GM19035 (cell line): ENCODE measurements around the gene ZNF782.
"Not testable (repeated sequence)": the region's sequence is repeated elsewhere in the genome, so short reads cannot be mapped to it uniquely, and the experiment has no call there.

Experiments
- ATAC-seq: cut with Tn5 transposase; IDR thresholded peaks from one replicate; pipeline ENCODE4 v1.9.1; 2021; ENCODE audit not compliant: unreplicated experiment

Gene ZNF782

GRCh38 chr9:96853781-96854650 lies at the start of gene ZNF782:
ZNF782 (minus strand) TSS chr9:96854514; CDS start chr9:96851961, 2,553 bp downstream.
- peak; percentile 89 for ATAC-seq

DNA sequence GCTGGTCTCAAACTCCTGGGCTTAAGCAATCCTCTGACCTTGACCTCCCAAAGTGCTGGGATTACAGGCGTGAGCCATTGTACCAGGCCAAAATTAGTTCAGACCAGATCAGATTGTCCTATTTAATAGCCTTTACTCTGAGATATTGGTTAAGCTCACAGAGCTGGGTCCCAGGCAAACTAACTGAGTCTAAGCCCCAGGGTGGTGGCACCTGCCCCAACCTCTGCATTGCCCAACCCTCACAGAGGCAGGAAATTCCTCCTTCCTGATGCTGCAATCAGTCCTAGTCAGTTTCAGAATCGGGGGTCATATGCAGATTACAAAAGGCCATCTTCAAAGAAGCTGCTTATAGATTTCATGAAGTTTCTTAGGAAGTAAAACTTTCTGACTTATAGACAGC lies 45.7 kb upstream of the ZNF782 start:
- ATAC-seq = not testable (repeated sequence)

DNA sequence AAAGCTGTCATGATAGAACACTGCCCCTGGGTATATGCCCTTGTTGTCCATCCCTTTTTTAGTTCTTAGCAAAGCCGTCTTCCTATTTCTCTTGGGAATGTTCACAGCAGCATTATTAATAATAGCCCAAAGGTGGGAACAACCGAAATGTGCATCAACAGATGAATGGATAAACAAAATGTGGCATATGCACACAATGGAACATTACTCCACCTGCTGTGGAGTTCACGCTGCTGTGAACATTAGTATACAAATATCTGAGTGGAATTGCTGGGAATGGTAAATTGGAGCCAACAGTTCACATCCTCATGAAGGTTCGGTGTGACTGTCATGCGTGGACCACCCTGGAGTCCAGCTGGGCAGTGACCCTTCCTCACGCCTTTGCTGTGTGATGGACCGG lies 37.8 kb upstream of the ZNF782 start:
- ATAC-seq = no peak

GRCh38 chr9:96888591-96888990 lies 34.3 kb upstream of the ZNF782 start:
- no peak for ATAC-seq

DNA sequence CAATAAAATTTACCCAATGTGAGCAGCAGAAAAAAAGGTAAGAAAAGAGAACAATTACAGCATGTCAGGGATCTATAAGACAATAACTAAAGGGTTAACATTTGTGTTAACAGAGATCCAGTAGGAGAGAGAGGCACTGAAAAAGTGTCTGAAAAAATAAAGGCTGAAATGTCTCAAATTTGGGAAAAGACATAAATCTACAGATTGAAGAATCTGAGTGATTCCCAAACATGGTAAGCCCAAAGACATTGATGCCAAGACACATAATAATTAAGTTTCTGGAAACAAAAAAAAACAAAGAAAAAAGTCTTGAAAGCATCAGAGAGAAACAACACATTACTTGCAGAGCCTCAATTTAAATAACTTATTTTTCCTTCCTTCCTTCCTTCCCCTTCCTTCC lies 31.1 kb upstream of the ZNF782 start:
- ATAC-seq = no peak

DNA sequence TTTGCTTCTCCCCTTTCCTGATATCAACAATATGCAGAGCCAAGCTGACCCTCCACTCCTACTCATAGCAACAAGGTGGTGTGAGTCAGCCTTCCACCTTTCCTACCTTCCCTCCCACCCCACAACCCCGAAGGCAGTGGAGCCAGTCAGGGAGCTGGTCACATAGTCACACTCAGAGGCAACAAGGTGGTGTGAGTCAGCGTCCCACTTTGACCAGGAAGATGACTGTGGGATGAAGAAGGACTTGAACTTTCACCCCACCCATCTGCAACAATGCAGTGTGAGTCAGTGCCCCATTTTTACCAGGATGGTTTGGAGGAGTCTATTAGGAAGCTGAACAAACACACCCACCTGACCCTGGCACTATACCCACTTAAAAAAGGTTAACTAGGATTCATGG lies 30.1 kb upstream of the ZNF782 start:
- no peak for ATAC-seq

DNA sequence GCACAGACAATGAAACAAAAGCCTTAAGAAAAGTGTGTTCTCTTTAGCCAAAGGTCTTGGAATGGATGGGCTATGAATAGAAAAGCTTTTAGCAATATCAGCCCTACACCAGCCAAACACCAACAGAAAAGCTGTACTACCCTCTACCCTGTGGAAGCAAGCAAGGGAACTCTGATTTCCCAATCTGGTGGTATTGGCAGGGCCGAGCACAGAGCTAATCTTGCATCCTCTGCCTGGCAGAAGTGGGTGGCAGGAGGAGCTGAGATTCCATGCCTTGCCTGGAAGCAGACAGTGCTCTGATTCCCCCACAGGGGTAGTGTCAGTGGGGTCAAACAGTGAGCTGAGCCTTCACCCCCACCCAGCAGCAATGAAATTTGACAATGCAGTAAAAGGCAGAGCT lies 29.6 kb upstream of the ZNF782 start:
- no peak for ATAC-seq

GRCh38 chr9:96877269-96877668 lies 23.0 kb upstream of the ZNF782 start:
- no peak for ATAC-seq

- ATAC-seq = peak; percentile 42
Observed at GRCh38 chr9:96875461-96876142, 21.3 kb upstream of the ZNF782 start.

DNA sequence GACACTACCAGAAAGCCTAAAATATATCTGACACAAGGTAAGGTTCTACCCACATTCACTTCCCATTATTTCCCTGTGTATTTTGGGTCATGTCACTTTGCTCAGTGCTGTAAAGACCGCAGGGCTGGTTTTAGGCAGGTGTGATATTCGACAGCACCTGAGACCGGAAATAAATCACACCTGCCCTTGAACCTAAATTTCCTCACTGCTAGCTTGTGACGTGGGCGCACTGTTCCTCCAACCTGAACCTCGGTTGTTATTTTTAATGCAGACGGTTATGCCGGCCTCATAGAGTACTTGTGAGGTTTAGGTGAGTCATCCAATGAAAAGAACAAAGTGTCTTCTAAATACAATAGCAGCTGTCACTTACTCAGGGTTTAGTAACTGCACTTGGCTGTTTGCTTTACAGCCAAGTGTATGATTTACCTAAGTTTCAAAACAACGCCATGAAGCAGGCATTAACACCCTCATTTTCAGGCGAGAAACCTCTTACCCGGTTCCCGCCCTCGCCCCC lies 20.7 kb upstream of the ZNF782 start:
- ATAC-seq = peak; percentile 65

- no peak for ATAC-seq
Observed at GRCh38 chr9:96874201-96874785, 20.0 kb upstream of the ZNF782 start.

GRCh38 chr9:96871176-96871575 lies 16.9 kb upstream of the ZNF782 start:
- no peak for ATAC-seq

- ATAC-seq = no peak
Observed at GRCh38 chr9:96868709-96869108, 14.4 kb upstream of the ZNF782 start.

DNA sequence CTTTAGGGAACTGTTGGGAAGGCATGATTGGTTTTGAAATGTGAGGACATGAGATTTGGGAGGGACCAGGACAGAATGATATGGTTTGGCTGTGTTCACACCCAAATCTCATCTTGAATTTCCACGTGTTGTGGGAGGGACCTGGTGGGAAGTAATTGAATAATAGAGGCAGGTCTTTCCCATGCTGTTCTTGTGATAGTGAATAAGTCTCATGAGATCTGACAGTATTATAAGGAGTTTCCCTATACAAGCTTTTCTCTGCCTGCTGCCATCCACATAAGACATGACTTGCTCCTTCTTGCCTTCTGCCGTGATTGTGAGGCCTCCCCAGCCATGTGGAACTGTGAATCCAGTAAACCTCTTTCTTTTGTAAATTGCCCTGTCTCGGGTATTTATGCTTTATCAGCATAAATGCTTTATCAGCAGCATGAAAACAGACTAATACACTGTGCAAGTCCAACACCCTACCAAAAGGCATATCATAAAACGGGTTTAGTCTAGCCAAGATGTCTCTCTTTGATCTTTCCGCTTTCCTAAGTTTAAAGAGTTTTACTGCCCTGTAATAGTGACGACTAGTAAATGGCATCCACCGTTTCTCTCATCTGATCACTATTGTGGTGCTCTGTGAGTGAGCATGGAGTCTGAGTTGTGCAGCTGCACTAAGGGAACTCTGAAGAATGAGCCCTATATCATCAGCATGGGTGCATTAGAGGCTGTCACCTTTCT lies 12.9 kb upstream of the ZNF782 start:
- ATAC-seq = no peak

DNA sequence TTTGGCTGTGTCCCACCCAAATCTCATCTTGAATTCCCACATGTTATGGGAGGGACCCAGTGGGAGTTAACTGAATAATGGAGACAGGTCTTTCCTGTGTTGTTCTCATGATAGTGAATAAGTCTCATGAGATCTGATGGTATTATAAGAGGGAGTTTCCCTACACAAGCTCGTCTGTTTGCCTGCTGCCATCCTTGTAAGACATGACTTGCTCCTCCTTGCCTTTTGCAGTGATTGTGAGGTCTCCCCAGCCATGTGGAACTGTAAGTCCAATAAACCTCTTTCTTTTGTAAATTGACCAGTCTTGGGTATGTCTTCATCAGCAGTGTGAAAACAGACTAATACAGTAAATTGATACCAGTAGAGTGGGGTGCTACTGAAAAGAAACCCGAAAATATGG lies 10.9 kb upstream of the ZNF782 start:
- ATAC-seq = not testable (repeated sequence)

DNA sequence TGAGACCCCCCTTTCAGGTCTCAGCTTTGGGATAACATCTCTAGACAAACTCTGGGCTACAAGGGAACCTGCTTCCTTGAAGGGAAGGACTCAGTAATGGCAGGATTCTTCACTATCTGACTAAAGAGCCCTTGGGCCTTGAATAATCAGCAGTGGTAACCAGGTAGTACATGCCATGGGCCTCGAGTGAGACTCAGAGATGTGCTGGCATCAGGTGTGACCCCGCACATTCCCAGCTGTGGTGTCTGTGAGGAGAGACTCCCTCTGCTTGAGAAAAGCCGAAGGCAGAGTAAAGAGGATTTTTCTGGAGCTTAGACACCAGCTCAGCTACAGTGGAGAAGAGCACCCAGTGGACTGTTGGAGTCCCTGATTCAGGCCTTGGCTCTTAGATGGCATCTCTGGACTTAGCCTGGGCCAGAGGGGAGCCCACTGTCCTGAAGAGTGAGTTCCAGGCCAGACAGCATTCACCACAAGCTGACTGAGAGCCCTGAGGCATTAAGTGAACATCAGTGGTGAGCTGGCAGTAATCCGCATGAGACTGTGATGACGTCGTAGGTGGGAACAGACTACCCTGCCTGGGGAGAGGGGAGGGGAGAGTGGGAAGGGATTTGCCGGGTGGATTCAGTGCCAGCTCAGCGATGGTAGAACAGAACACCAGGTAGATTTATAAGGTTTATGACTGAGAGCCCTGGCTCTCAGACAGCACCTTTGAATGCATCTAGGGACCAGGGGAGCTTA lies 5.3 kb upstream of the ZNF782 start:
- ATAC-seq = no peak

GRCh38 chr9:96858670-96859069 lies 4.4 kb upstream of the ZNF782 start:
- ATAC-seq = no peak

GRCh38 chr9:96858018-96858573 lies 3.8 kb upstream of the ZNF782 start:
- no peak for ATAC-seq

DNA sequence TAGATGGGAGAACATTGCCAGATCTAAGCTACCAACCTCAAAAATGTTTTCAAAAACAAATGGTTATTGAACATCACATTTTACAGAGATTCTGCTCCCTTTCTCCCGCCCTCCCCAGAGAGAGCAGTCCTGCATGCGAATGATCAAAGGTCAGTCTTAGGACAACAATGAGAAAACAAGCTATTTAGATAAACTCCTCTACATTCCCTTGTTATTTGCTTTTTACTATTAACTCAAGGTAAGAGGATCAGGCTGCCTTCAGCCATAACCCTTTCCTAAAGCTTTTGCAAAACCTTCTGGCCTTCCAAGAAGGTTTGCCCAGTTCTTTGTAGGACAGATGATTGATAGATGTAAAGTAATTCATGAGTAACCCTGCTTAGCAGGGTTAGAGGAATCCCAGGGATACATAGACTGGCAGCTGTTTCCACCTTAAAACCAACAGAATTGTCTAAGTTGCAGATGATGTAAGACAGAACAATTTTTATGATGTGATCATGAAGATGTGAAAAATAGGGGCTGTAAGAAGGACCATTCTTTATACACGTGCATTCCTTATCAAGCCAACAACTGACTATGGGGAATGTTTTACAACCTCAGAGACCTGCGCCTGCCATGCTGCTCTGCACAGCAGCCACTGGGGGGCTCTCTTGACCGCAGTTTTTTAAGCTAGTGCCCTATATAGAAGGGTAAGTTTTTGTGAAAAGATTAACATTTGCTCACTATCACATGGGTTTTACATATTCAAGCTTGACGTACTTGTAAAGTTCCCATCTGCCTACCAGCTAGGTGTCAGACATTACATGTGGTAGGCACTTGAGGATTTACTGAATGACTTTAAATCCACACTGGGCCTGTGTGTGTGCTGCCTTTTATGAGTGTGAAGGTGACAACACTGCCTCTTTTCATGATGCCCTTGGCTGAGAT lies 2.3 kb upstream of the ZNF782 start:
- peak; percentile 50 for ATAC-seq
